ENCODE measurements around the gene ALMS1.
"Not testable (repeated sequence)": the region's sequence is repeated elsewhere in the genome, so short reads cannot be mapped to it uniquely, and the experiment has no call there.

Gene ALMS1

DNA sequence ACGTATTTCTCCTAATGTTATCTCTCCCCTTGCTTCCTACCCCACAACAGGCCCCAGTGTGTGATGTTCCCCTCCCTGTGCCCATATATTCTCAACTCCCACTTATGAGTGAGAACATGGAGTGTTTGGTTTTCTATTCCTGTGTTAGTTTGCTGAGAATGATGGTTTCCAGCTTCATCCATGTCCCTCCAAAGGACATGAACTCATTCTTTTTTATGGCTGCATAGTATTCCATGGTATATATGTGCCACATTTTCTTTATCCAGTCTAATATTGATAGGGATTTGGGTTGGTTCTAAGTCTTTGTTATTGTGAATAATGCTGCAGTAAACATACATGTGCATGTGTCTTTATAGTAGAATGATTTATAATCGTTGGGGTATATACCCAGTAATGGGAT is 119.2 kb downstream of the ALMS1 start:
- DNase-seq, result not testable (repeated sequence)

DNA sequence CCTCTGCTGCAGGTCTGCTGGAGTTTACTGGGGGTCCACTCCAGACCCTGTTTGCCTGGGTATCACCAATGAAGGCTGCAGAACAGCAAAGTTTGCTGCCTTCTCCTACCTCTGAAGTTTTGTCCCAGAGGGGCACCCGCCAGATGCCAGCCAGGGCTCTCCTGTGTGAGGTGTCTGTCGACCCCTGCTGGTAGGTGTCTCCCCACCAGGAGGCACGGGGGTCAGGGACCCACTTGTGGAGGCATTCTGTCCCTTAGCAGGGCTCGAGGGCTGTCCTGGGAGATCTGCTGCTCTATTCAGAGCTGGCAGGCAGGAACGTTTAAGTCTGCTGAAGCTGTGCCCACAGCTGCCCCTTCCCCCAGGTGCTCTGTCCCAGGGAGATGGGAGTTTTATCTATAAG is 124.8 kb downstream of the ALMS1 start:
- DNase-seq, result not testable (repeated sequence)

DNA sequence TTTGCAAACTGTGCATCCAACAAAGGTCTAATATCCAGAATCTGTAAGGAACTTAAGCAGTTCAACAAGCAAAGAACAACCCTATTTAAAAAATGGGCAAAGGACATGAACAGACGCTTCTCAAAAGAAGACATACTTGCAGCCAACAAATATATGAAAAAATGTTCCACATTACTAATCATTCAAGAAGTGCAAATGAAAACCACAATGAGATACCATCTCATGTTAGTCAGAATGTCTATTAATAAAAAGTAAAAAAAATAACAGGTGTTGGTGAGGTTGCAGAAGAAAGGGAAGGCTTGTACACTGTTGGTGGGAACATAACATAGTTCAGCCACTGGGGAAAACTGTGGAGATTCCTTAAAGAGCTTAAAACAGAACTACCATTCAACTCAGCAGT is 130.4 kb downstream of the ALMS1 start:
- DNase-seq, result no peak

DNA sequence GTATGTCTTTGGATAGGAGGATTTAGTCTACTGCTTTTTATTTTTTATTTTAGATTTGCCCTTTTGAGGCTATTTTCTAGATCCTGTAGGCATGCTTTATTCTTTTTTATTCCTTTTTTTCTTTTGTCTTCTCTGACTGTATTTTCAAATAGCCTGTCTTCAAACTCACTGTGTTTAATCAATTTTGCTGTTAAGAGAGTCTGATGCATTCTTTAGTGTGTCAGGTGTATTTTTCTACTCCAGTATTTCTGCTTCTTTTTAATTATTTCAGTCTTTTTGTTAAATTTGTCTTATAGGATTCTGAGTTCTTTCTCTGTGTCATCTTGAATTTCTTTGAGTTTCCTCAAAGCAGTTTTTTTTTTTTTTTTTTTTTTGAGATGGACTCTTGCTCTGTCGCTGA is 143.1 kb downstream of the ALMS1 start:
- DNase-seq, result no peak

DNA sequence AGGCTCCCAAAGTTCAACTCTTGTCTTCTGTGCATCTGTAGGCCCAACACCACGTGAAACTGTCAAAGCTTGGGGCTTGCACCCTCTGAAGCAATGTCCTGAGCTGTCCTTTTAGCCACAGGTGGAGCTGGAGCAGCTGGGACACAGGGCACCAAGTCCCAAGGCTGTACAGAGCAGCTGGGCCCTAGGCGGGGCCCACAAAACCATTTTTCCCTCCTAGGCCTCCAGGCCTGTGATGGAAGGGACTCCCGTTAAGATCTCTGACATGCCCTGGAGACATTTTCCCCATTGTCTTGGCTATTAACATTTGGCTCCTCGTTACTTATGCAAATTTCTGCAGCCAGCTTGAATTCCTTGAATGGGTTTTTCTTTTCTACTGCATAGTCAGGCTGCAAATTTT is 145.1 kb downstream of the ALMS1 start:
- DNase-seq, result not testable (repeated sequence)

DNA sequence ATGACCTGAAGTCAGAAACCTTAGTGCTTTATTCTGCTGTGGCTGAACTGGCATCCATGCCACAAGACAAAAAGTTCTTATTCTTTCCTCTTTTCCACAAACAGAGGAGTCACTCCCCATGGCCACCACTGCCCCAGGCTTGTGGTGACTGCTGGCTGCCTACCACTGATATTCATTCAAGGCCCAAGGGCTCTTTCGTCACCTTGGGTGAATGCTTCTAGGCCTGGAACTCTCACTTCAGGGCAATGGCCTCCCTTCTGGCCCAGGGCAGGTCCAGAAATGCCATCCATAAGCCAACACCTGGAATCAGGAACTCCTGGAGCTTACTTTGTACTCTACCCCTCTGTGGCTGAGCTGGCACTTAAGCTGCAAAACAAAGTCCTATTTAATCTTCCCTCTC is 146.7 kb downstream of the ALMS1 start:
- DNase-seq, result no peak

DNA sequence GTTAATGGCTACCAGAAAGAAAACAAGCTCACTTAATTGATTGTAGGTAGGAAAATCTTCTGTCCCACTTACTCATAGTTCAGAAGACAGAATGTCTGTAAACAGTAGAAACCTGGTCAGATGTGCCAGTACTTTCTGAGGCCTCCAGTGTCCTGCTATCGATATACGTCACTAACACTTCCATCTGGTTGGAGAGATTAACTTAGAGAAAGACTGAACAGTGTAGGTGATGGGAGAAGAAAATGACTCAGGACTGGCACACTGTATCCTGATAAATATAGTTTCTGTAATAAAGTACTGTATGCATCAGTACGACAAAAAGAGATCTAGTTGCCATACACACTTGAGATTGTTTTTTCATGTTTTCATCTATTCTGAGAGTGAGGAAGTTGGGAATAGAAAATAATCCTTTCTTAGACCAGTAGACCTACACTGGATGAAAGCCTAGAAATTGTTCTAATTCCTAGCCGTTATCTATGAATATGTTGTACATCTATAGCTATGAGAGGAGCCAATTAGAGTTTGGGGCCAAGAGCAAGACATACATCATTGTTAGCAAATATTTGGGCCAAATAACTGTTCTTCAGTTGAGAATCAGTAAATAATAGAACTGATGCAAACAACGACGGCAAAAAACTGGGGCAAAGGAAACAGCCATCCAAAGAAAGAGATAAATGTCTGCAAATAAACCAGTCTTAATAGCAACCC is 150.7 kb downstream of the ALMS1 start:
- no peak for DNase-seq

DNA sequence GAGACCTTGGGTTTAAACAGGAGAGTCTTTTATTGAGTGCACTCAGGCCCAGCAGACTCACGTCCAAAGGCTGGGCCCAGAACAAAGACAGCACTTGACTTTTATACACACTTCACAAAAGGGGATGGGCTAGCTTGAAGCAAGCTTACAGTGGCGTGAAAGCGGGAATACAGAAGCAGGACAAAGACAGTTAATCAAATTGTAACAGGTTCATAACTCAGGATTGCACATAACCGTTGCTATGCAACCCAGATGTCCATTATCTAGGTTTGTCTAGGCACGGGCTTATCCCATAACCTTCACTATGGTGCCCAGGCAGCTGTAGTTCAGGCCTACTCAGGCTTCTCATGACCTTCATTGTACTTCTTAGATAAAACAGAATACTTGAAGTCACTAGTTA is 175.2 kb downstream of the ALMS1 start:
- not testable (repeated sequence) for DNase-seq

DNA sequence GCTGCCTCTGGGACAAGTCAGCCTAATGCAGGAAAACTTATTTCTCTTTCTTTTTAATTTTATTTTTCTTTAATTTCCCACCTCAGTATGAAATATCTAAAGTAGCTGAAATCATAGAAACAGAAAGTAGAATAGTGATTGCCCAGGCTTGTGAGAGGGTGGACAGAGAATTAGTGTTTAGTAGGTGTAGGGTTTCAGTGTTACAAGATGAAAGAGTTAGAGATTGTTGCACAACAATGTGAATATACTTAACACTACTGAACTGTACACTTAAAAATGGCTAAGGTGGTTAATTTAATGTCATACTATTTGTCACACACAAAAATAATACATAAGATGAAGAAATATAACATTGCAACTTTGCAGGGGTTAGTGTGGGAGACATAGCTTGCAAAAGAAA is 175.8 kb downstream of the ALMS1 start:
- DNase-seq, result no peak

DNA sequence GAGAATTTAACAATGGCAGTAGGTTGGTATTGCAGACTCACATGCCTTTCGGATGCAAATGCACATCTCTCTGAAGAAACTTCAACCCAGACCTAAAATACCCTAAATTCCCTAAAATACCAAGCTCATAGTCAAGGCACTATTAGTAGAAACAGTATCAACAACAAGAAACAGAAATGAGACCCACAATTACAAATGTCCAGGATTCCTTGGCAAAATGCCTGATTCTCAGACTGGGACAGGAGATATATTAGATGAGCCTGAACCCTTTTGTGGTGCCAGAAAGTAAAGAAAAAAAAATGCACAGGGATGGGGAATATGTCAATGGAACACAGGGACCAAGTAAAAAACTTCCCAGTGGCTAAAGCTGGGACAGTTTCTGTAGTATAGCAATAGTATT is 179.3 kb downstream of the ALMS1 start:
- no peak for DNase-seq

DNA sequence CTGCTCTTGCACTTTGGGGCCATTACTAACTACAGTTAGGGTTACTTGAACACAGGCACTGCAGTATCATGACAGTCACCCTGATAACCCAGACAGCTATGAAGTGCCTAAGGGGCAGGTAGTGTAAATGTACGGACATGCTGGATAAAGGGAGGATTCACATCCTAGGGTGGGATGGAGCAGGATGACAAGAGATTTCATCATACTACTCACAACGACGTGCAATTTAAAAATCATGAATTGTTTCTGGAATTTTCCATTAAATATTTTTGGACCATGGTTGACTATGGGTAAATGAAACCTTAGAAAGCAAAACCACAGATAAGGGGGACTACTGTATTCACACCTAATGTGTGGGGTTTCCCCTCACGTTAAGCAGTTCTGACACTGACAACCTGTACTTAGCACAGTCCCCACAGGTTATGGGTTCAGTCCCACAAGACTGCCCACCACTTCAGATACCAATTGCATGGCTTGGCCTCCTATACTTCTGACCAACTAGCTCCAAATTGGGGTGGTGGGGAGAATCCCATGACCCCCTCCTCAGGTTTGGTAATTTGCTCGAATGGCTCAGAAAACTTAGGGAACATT is 180.7 kb downstream of the ALMS1 start:
- DNase-seq, result no peak

DNA sequence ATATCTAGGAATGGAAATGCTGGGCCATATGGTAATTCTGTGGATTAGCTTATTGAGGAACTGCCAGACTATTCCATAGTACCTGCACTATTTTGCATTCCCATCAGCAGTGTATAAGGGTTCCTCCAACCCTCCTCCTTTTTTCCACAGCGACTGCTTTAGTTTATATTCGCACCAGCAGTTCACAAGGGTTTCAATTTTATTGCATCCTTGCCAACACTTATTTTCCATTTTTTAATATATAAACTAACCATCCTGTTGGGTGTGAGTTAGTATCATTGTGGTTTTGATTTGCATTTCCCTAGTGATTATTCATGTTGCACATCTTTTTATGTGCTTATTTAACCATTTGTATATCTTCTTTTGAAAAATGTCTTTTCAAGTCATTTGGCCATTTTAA is 189.6 kb downstream of the ALMS1 start:
- DNase-seq, result no peak

DNA sequence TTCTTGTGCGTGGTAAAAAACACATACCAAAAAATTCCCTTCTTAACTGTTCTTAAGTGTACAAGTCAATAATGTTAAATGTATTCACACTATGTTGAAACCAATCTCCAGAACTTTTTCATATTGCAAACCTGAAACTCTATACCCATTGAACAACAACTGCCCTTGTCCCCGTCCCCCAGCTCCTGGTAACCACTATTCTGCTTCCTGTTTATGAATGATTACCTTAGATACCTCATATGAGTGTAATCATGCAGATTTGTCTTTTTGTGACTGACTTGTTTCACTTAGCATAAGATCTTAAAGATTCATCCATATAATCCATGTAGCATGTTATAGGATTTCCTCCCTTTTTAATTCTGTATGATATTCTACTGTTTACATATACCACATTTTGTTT is 196.7 kb downstream of the ALMS1 start:
- no peak for DNase-seq

DNA sequence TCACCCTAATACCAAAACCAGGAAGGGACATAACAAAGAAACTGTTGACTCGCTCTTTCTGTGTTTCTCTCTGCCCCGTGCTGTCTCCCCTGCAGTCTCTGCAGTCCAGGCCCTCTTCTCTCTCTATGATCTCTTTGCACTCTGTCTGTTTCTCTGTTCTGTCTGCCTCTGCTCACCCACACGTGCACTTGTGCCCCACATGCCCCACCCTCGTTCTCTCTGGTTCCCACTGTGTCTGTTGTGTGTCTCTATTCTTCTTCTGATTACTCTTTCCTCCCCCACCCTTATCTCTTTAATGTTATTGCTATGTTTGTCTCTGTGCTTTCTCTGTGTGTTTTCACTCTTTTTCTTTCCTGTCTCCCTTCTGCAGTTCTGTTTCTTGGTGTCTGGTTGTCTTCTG is 202.5 kb downstream of the ALMS1 start:
- DNase-seq, result no peak

DNA sequence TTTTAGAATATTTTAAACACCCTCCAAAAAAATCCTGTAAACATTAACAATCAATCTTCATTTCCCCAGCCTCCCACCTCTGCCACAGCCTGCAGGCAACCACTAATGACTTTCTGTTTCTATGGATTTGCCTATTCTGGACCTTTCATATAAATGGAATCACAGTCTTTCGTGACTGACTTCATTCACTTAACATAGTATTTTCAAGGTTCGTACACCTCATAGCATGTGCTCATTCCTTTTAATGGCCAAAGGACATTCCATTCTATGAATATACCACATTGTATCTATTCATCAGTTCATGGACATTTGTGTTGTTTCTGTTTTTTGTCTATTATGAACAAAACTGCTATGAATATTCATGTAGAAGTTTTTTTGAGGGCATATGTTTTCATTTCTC is 208.0 kb downstream of the ALMS1 start:
- no peak for DNase-seq

DNA sequence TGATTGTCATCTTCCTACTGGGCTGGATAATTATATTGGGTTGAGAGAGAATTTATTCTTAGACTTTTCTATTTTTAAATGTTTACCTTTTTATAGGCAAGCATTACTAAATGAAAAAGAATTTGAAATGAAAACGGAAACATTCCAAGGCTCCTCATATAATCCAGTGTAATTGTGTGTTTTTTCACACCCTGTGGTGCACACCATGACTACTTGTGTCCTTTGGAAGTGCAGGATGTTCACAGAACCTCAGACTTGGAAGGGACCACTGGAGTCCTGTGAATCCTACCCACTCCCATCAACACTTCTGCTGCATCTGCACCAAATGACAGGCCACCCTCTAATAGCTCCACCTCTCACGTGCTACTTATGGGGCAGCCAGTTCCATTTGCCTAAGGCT is 208.6 kb downstream of the ALMS1 start:
- DNase-seq, result no peak

DNA sequence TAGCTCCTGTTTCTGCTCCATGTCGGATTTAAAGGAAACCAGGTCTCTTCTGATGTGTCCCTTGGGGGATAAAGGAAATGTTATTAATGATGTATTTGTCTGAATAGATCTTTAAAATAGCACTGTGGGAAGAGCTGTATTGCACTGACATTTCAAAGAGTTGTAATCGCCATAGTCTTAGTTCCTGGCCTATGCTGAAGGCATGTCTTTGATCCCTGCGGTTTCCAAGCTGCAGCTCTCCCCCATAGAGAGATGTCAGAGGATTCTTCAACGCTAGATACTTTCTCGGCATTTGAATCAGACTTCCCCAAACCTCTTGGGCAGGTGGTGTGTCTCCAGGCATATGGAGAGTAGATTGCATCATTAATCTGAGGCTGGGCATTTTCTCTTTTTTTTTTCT is 216.1 kb downstream of the ALMS1 start:
- no peak for DNase-seq

DNA sequence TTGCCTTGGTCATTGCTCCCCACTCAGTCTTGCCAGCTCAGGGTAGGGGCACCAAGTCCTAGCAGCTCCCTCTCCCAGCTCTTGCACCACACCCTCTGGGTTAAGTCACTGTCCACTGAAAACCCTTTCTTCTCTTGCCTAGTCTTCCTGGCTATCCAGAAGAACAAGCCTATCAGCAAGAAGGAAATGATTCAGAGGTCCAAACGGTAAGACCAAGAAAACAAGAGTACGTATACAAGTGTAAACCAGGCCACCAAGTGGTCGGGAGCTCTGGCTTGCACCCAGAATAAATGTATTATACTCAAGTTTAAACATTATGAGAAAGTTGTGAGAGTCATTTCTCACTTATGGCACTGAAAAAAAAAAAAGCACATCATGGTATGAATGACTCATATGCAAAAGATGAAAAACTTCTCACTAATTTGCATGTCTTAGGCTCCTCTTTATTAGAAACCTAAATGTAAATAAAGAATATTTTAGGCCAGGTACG is 217.5 kb downstream of the ALMS1 start:
- DNase-seq, result not testable (repeated sequence)

DNA sequence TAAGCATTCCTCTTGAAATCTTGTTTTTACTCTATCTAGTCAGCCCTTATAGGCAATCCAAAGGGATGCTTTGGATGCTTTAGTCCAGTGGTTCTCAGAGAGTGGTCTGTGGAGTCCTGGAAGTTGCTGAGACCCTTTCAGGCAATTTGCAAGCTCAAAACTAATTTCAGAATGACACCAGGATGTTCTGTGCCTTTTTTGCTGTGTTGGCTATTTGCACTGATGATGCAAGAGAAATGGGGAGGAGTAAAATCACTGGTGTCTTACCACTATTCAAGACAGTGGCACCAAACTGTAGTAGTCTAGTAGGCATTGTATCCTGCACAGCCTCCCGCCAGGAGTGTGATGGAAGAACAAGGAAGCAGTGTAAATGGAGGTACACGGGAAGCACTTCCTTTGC is 219.0 kb downstream of the ALMS1 start:
- not testable (repeated sequence) for DNase-seq

DNA sequence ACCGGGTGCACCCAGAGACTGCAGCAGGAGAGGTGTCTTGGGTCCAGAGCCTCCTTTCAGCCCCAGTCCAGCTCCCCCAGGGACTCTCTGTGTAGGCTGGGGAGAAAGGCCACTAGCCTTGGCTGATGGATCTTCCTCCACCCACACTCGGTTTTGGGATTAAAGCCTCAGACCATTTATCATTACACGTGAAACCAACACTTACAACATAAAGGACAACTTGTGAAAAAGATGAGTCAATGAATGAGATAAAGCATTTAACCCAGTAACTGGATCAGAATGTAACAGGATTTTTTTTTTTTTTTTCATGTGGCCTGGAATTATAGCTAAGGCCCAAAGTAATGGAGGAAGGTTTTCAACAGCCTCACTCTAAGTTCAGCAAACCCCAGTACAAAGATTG is 224.5 kb downstream of the ALMS1 start:
- DNase-seq, result no peak

DNA sequence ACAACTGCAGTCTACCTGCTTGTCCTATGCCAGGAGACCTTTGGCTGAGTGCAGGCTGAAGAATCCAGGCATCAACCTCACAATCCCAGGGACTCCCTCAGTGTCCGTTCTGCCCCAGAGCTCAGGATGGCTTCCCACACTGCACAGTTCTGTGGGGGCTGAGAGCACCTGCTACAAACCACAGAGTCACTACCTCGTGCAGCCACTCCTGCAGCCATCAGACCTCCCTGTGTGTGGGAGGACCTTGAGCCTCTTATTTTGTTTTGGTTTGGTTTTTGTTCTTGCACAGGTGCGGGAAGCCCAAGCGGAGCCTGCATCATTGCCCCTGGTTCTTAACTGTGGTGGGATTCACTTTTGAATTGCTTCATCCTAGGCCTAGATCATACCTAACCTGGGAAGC is 225.6 kb downstream of the ALMS1 start:
- DNase-seq, result no peak

DNA sequence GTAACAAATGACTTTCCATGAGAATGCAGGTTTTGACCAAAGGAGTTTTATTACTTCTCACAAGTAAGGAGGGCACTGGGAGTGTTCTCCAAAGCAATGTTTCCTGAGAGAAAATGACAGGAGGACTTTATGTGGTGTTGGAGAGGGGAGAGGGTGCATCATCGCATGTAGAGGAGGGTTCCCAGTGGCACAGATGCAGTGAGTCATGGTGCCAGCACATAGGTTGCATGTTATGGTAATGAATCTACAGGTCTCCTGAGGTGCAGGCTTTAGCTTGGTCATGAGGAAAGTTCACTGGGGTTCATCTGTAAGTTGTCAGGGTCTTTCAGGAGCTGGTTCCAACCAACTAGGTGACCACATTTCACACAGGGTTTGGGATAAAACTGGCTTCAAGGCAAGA is 226.2 kb downstream of the ALMS1 start:
- no peak for DNase-seq

DNA sequence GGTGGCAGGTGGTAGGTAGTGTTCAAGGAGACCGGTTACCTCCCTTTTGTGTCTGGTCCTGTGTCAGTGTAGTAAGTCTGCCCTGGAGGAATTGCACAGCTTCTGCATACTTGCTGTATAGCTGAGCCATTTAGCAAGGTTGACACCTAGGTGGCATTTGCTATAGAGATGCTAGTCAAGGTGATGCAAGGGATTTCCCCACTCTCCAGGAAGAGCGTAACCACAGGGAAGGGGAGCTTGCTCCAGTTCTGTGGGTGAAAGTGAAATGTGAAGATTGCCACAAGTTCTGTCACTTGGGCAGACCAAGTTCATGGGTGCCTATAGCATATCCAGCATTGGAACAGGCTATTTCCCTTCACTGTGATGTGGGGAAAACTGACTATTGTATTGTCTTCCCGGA is 228.5 kb downstream of the ALMS1 start:
- no peak for DNase-seq

DNA sequence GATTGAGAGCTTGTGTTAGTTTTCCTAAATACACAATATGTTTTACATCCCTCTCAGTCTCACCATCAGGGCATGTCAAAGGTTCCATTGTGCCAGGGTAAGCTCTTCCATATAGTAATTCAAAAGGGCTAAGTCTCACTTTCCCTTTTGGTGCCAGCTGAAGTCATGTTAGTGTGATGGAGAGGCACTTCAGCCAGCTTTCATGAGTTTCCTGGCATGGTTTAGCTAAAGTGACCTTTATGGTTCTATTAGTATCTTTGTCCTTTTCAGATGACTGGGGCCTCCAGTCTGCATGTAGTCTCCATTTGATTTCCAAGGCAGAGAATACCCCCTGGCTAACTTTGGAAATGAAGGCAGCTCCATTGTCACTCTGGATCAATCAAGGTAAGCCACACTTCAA is 229.4 kb downstream of the ALMS1 start:
- no peak for DNase-seq

DNA sequence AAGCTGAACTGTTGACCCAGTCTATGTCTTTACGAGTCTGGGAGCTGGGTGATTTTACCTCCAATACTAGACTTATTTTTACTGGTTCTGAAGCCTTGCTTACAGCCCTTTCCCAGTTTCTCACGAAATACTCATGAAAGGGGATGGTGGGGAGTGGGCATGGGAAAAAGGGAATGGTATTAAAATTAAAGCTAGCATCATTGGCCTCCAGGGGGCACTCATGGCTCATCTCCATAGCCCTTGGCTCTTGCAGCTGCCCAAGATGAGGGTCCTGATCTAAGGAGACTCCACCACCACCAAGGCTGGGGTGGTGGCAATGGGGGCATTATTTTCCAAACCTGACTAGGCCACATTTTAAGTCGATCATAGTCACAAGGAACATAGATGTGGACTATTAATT is 234.3 kb downstream of the ALMS1 start:
- not testable (repeated sequence) for DNase-seq

All from CD4-positive, alpha-beta T cell treated with Interleukin-4 for 4 hours (primary cell).